ENCODE results near the gene COASY.

COASY gene

GRCh38 chr17:42561897-42562387 lies at the start of gene COASY:
TSS of gene COASY (plus strand) at chr17:42562148. CDS start at chr17:42562623, 475 bp downstream.
- DNase-seq, result peak; percentile 94 to 95

GRCh38 chr17:42512246-42512645 lies 49.7 kb upstream of the COASY start:
- DNase-seq, result no peak

- no peak for DNase-seq
Measured at GRCh38 chr17:42512733-42513251, 49.2 kb upstream of the COASY start.

DNA sequence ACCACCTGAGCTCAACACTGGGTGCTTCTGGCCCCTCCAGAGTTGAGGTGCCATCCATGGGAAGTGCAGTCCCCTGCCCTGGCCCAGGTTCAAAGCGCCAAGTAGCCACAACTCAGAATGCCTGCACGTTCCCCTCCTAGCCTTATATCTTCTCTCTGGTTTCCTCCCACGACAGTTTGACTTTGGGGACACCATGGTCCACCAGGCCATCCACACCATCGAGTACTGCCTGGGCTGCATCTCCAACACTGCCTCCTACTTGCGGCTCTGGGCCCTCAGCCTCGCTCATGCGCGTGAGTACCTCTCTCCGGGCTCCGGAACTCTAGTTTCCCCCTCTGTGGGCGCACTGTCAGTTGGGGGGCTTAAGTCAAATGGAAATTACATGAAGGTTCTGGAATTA lies 48.3 kb upstream of the COASY start:
- no peak for DNase-seq

GRCh38 chr17:42514279-42514678 lies 47.7 kb upstream of the COASY start:
- DNase-seq, result no peak

DNA sequence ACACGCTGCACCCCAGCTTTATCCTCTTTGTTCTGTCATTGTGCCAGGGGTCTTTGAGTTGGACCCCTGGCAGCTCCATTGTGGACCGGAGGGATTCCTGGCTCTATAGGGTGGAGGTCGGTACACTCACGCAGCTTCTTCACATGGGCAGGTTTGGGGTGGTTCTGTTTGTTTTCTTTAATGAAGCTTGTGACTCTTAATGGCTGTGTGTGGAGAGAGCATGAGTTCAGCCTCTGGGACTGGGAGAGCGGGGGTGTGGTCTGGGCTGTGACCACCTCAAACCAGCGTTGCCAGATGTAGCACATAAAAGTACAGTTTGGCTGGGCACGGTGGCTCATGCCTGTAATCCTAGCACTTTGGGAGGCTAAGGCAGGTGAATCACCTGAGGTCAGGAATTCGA lies 47.1 kb upstream of the COASY start:
- no peak for DNase-seq

DNA sequence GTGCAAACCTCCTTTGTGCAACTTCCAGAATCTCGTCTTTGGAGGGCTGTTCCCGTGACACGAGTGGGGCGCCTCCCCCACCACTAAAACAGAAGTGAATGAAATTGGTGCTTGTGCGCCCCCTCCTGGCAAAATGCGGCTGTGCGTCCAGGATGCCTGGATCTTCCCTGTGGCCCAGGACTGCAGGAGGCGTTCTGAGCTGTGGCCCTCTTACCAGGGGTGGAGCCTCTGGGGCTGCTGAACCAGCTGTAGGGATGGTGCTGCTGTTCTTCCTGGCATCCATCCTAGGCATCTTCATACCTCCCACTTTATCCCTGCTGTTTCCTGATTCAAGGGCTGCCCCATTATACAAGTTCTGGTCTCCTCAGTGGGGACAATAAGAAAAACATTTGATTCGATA lies 44.4 kb upstream of the COASY start:
- peak; percentile 81 to 83 for DNase-seq

GRCh38 chr17:42518046-42518754 lies 43.7 kb upstream of the COASY start:
- peak in 1 of 2 donors; percentile 51 for DNase-seq

DNA sequence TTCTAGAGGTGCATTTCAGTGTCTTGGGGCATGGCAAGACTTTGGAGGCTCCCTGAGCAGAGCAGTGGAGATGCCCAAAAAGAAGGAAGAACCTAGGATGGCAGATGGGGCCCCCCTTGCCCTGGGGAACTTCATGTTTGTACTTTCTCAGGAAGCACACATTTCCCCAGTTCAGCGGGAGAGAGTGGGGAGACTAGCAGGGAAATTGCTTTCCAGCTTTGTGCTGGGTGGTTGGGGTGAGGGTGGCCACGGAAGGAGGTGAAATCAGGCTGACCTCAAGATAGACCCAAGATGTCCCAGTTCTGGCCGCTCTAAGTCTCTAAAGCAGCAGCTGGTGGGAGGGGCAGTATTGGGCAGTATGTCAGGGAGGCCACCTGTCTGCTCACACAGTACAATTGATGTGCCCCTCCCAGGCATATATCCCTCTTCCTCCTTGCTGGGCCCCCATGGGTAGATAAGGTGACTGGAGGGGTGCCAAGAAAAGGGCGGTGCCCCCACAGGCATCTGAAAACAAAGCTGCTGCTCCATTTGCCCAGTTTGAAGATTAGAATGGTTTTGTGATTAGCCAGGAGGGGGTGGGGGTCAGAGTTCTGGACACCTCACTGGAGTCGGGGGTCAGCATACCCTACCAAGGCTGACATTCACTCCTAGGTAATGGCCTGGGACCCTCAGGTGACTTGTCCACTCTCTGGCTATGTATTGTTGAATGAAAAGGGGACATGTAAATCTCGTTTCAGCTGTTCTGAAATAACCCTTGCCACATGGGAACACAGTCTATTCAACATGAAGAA lies 43.0 kb upstream of the COASY start:
- no peak for DNase-seq

- no peak for DNase-seq
Measured at GRCh38 chr17:42519546-42520491, 42.1 kb upstream of the COASY start.

- no peak for DNase-seq
Measured at GRCh38 chr17:42520540-42520951, 41.4 kb upstream of the COASY start.

- DNase-seq, result no peak
Measured at GRCh38 chr17:42521036-42521435, 40.9 kb upstream of the COASY start.

DNA sequence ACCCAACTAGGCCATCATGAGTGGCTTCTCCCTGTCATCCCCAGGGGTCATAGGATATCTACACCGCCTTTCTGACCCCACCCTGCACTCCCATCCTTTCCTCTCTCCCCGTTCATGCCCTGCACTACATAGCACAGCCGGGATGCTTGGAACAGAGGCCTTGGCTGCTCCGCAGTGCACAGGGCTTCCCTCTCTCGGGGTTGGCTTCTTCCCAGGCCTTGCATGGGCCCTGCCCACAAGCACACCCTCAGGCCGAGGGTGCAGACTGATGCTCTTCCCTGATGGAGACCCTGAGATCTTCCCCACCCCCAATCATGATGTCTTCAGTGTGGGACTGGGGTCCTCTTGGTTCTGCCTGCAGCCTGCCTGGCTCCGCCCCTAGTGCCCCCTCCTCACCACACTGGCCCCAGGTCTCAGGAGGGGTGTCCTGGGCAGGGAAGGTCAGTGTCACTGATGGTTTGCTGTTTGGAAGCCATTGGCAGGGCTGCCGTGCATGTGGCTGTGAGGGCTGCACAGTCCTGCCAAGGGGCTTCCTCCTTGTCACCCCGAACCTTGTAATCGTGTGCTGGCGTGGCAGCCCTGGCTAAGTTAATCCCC lies 40.2 kb upstream of the COASY start:
- no peak for DNase-seq

GRCh38 chr17:42522263-42522790 lies 39.6 kb upstream of the COASY start:
- no peak for DNase-seq

GRCh38 chr17:42522798-42523278 lies 39.1 kb upstream of the COASY start:
- DNase-seq, result no peak

DNA sequence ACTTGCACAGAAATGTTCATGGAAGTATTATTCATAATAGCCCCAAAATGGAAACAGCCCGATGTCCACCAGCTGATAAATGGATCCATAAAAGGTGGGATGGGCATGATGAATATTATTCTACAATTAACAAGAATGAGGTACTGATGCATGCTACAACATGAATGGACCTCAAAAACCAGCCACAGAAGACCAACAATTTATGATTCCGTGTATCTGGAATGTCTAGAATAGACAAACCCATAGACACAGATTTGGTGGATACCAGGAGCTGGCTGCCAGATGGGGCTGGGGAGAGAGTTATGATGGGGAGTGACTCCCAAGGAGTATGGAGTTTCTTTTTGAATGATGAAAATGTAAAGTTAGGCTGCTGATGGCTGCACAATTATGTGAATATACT lies 36.7 kb upstream of the COASY start:
- no peak for DNase-seq

DNA sequence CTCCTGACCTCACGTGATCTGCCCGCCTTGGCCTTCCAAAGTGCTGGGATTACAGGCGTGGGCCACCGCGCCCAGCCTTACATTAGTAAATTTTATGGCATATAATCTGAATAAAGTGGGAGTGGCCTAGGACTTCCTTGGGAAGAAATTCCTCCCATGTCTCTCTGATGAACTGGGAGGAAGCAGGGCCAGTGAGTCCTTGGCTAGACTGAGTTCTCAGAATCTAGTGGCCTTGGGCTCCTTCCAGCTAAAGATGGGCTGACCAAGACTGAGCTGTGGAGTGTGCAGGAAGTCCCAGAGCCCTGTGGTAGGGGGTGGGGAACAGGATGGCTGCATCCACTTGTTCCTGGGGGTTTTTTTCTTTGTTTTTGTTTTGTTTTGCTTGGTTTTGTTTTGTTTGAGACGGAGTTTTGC lies 35.9 kb upstream of the COASY start:
- DNase-seq, result no peak

DNA sequence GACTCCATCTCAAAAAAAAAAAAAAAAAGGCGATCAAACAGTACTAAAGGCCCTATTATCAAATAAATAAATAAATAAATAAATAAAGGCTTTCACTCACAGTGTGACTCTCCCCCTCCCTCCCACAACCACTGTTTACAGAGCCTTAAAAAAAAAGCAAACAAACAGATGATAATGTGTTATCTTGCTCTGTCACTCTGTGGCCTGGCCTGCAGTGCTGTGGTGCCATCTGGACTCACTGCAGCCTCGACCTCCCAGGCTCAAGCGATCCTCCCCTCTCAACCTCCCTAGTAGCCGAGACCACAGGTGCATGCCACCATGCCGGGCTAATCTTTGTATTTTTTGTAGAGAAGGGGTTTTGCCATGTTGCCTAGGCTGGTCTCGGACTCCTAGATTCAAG lies 34.0 kb upstream of the COASY start:
- no peak for DNase-seq

GRCh38 chr17:42529061-42529460 lies 32.9 kb upstream of the COASY start:
- DNase-seq, result no peak

- DNase-seq, result no peak
Measured at GRCh38 chr17:42530952-42531454, 30.9 kb upstream of the COASY start.
